Fibroblast of the conjunctiva (primary cell): ENCODE results near the gene PVR.
"Not testable (repeated sequence)": the region's sequence is repeated elsewhere in the genome, so short reads cannot be mapped to it uniquely, and the experiment has no call there.

Experiments
- DNase-seq: peaks from one replicate; pipeline ENCODE4 v3.0.0-alpha.2; 2010; ENCODE audit warnings: low read depth

Gene PVR

DNA sequence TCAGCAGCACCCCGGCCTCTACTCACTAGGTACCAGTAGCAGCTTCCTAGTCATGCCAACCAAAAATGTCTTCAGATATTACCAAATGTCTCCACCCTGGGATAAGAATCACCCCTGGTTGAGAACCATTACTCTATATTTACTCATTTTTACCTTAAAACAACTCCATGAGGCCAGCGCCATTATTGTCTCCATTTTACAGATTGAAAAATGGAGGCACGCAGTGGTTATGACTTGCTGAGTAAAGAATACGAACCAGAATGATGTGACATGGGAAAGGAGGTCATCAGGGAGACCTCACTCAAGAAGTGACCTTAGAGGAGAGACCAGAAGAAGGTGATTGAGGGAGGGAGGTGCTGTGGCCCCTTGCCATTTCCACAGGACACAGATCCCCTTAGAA is 29.8 kb downstream of the PVR start:
- no peak for DNase-seq

DNA sequence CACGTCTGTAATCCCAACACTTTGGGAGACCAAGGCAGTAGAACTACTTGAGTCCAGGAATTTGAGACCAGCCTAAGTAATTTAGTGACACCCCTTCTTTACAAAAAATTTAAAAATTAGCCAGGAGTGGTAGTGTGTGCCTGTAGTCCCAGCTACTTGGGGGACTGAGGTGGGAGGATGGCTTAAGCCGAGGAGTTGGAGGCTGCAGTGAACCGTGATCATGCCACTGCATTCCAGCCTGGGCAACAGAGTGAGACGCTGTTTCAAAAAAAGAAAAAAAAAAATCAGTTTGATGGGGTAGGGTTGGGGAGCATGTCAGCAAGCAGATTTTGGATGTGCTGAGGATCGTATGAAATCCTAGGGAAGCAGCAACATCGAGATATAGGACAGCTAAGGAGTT is 31.8 kb downstream of the PVR start:
- no peak for DNase-seq

GRCh38 chr19:44677019-44677811 is 33.5 kb downstream of the PVR start:
- no peak for DNase-seq

GRCh38 chr19:44680536-44680935 is 36.8 kb downstream of the PVR start:
- DNase-seq: no peak

DNA sequence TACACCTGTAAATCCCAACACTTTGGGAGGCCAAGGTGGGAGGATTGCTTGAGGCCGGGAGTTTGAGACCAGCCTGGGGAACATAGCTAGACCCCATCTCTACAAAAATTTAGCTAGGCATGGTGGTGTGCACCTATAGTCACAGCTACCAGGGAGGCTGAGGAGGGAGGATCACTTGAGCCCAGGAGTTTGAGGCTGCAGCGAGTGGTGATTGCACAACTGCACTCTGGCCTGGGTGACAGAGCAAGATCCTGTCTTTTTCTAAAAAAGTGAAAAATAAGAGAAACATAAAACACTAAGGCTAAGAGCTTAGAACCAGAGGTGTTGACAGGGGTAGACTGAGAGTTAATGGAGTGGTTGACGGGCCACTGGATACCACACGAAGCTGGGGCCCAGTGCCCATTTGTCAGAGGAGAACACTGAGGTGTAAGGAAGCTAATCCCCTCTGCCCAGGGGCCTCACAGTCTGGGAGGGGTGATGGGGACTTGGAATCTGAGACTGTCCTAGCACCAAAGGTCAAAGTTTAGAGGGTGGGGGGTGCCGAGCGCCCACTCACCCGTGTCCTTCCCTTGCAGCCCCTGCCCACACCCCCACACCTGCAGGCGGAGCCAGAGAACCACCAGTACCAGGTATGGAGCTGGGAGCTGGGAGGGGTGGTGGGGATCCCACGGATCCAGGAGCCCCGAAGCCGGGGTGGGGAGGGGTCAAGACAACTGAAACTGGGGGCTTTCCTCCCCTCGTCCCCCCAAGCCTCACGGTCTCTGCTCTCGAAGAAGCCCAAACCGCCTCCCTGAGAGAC is 38.5 kb downstream of the PVR start:
- DNase-seq: no peak

DNA sequence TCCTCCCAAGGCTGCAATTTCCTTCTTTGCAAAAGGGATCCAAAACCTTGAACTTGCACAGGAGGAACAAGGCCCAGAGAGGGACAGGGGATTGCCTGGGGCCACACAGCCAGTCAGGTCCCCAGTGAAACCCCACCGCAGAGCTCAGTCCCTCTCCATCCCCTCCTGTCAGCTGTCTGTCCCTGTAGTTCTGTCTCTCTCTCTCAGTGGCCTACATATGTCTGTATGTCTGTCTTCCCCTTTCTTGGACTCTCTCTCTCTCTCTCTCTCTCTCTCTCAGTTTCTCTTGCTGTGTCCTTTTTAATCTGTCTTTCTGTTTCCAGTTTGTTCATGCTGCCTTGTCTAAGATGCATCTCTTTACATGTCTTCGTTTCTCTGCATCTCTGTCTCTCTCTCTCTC is 39.1 kb downstream of the PVR start:
- DNase-seq: no peak

DNA sequence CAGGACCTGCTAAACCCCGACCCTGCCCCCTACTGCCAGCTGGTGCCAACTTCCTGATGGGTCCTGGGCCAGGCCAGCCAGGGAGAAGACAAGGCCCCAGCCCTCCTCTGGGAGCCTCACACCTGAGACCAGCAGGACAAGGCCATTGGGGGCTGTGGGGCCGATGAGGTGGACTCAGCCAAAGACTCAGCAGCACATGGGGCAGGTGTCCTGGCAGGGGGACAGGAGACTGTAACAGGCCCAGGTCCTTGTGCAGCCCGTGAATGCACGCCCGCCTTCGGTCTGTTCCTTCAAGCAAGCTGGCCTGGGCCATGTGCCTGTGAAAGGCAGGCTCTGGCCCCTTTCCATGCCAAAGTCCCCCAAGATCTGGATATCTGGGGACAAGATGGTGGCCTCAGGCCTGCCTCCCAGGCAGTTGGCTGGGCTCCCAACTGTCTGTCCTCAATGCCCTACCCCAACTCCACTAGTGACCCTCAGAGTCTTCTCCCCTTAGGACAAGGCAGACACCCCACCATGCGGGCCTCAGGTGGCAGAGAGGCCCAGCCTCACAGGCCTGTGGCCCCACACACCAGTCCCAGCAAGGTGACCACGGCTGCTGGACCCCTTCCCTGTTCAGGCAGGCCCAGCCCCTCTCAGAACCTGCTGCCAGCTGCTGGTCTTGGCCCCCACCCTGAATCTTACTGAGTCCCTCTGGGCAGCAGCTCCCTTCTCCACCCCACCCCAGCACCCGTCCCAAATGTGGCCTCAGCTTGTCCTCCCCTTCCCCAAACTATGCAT is 39.9 kb downstream of the PVR start:
- DNase-seq: no peak

DNA sequence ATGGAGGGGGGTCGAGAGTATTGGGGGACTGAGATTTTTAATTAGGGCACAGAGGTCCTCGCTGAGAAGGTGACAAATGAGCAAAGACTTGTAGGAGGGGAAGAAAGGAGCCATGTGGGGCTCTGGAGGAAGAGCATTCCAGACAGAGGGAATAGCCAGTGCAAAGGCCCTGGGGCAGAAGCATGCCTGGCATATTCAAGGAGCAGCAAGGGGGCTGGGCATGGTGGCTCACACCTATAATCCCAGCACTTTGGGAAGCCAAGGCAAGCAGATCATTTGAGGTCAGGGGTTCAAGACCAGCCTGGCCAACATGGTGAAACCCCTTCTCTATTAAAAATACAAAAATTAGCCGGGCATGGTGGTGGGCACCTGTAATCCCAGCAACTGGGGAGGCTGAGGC is 40.7 kb downstream of the PVR start:
- not testable (repeated sequence) for DNase-seq

GRCh38 chr19:44684892-44685863 is 41.5 kb downstream of the PVR start:
- peak; percentile 27 for DNase-seq

- no peak for DNase-seq
These were observed 42.2 kb downstream of the PVR start for GRCh38 chr19:44685877-44686276.

DNA sequence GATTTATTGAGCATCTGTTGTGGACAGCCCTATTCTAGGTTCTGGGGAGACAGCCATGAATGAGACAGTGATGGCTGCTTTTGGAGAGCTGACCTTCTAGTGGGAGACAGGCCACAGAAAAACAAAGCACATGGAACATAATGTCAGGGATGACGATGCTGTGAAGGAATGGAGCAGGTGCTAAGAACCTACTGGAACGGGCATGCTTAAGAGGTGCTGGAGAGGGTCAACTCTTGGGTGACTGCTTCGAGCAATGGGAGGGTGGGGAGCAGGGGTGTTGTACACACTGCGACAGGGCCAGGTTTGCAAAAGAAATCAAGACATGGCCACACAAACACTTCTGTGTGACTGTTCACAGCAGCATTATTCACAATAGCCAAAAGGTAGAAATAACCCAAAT is 43.2 kb downstream of the PVR start:
- DNase-seq: no peak

- no peak for DNase-seq
These were observed 44.2 kb downstream of the PVR start for GRCh38 chr19:44687888-44688287.

DNA sequence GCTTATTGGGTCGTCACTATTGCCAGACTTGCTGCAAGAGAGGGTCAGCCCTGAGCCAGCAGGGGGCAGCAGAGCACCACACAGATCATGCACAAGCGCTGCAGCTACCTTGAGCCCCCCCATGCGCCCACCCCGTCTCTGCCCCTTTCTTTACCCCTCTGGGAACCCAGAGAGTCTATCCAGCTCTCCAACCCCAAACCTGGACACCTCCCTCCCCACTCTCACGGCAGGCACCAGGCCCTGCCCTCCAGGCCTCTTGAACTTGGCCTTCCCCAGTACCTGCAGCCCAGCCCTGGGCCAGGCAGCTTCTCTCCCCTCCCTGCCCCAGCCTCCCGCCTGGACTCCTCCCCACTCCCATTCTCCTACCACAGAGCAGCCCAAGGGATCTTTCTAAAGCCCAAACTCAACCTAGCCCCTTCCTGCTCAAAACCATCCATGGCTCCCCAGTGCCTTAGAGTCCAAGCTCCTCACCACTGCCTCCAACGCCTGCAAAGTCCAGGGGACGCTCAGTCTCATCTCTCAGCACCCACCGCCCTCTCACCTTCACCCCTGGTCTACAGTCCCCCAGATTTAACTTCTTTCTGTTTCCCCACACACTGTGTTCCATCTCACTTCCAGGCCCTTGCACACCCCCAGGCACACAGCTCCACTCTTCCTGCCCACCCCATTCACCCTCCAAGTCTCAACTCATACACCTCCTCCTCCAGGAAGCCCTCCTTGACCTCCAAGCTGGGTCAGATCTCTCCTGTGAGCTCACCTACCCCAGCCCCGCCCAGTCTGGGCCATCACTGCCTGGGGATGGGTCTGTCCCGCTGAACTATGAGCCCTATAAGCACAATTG is 45.8 kb downstream of the PVR start:
- peak; percentile 55 for DNase-seq

DNA sequence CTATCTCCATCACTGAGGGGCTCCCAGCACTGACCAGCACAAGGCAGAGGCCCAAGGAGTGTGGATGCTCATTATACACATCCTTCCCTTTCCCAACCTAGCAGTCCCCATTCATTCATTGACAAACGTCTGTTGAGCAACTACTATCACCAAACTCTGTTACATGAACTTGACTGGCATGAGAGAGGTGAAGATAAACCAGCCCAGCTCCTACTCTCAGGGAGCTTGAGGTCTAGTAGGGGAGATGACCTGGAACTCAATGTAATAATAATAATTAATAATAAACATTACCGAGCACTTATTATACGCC is 46.4 kb downstream of the PVR start:
- DNase-seq: no peak

DNA sequence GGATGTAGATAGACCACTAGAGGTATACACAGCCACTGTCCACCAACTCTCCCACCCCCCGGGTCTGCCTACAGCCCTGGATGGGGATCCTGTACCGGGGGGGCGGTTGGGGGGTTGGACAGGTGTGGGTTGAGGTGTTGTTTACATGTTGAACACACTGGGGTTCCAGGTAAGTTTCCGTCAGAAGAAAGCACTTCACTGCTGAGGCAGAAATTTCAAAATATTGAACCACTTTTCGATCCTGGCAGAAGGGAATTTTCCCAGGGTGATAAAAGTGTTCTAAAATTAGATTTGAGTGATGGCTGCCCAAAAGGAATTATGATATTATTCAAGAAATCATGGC is 48.6 kb downstream of the PVR start:
- no peak for DNase-seq

DNA sequence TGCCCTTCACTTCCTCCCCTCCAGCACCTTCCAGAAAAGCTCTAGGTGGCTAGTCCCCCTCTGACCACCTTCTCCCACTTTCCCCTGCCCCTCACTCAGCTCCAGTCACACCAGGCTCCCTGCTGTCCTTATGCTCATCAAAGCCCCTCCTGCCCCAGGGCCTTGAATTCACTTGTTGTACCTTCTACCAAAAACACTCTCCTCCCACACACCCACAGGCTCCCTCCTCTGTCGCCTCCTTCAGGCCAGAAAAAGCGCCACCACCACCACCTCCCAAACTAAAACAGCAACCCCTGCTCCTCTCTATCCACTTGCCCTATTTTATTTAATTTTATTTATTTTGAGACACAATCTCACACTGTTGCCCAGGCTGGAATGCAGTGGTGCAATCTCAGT is 50.5 kb downstream of the PVR start:
- no peak for DNase-seq

DNA sequence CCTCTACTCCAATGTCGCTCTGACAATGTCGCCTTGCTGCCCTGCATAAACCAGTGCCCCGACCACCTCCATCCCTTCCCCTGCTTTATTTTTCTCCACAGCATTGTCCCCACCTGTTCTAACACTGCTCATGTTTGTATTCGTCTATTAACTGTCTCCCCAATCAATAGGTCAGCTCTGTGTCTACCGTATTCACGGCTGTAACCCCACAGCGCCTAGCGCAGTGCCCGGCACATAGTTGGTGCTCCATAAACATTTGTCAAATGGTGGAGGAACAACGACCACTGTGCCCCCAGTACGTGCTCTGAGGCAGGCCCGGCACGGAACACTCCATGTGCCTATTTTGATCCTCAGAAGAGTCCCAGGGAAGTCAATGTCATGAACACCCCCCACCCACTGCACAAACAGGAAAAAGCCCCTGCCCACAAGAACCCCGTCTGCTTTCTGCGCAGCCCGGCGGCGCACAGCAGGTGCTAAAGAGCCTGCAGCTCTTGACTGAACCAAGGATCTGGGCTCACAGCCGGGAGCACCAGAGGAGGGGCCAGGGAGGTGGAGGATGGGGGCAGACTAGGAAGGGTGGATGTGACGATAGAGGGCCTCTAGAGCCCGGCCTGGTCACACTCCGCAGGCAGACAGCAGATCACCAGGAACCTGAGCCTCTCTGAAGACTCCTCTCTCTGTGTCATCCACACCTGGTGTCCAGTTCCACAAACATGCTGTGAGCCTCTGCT is 53.4 kb downstream of the PVR start:
- DNase-seq: no peak

GRCh38 chr19:44697670-44698034 is 53.9 kb downstream of the PVR start:
- DNase-seq: no peak

GRCh38 chr19:44698492-44699201 is 54.9 kb downstream of the PVR start, which contains the start of gene CEACAM16:
TSS of gene CEACAM16 (plus strand) at chr19:44699151. CDS start at chr19:44701457, 2,306 bp downstream.
- no peak for DNase-seq

DNA sequence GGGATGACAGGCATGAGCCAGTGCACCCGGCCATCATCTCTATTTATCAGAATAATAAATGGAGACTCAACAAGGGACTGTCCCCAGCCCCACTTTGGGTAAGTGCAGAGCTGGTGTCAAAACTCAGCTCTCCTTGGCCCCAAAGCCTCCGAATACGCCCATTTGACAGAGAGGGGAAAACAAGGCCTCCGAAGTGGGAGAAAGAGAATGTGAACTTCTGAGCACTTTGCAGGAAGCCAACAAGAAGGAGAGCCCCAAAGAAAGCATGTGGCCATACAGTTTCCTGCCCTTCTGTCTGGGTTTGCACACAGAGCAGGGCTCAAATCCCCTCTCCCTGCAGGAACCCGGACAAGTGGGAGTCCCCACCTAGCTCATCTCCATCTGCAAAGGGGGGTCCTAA is 56.8 kb downstream of the PVR start:
- no peak for DNase-seq
